IMR-90 (cell line): ENCODE data around the gene PLEKHS1.

Experiments
- BHLHE40 ChIP-seq: fragments of 150-350 bp; IDR thresholded peaks from 2 replicates; pipeline ENCODE4 v1.6.1; 2016; ENCODE audit warnings: mild to moderate bottlenecking, low read depth, low read length
- FOS ChIP-seq: fragments of 150-350 bp; IDR thresholded peaks from 2 replicates; pipeline ENCODE4 v1.6.1; 2016; ENCODE audit warnings: low read depth, low read length
- MAFK ChIP-seq: IDR thresholded peaks from 2 replicates; pipeline ENCODE4 v1.6.1; 2012; ENCODE audit warnings: low read depth, low read length, improper control_type of control experiment
- MXI1 ChIP-seq: IDR thresholded peaks from 2 replicates; pipeline ENCODE4 v1.6.1; 2012; ENCODE audit warnings: low read depth, mild to moderate bottlenecking, low read length, moderate library complexity, borderline replicate concordance
- NFE2L2 ChIP-seq: fragments of 150-350 bp; IDR thresholded peaks from 2 replicates; pipeline ENCODE4 v1.6.1; 2016; ENCODE audit warnings: low read depth, mild to moderate bottlenecking, low read length
- POLR2A ChIP-seq: IDR thresholded peaks from 2 replicates; pipeline ENCODE4 v1.6.1; 2012; ENCODE audit warnings: mild to moderate bottlenecking, low read depth, low read length
- RAD21 ChIP-seq: IDR thresholded peaks from 2 replicates; pipeline ENCODE4 v1.6.1; 2012; ENCODE audit warnings: low read length, improper control_type of control experiment
- RCOR1 ChIP-seq: IDR thresholded peaks from 2 replicates; pipeline ENCODE4 v1.6.1; 2012; ENCODE audit warnings: mild to moderate bottlenecking, low read length, improper control_type of control experiment; ENCODE audit not compliant: insufficient replicate concordance
- RFX5 ChIP-seq: IDR thresholded peaks from 2 replicates; pipeline ENCODE4 v1.8.0; 2012; ENCODE audit warnings: low read depth, mild to moderate bottlenecking, low read length, moderate library complexity
- TF ChIP-seq, protein P1 (sequence below): conservative IDR thresholded peaks from 2 replicates; pipeline ENCODE4 v1.5.1; 2012; ENCODE audit warnings: mild to moderate bottlenecking, low read depth, low read length, improper control_type of control experiment

DNA sequence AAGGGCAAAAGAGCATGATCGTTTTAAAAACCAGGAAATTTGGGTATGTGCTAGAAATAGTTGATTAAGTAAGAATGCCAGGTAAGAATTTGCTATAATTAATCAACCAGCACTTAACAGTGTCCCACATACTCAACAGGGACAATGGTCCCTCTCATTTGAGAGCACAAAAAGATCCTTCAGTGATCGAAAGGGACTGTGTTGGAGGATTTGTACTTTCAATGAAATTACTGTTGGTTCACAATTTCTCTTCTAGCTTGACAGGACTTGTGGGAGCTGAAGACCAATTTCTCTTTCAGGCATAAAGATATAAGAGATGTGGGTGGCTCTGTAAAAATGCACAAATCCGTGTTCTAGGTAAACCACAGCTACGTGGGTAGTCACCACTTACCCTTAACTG, 12.5 kb upstream of the PLEKHS1 start:
- TF ChIP-seq MXI1: no peak
- TF ChIP-seq BHLHE40: no peak
- TF ChIP-seq, protein P1, sequence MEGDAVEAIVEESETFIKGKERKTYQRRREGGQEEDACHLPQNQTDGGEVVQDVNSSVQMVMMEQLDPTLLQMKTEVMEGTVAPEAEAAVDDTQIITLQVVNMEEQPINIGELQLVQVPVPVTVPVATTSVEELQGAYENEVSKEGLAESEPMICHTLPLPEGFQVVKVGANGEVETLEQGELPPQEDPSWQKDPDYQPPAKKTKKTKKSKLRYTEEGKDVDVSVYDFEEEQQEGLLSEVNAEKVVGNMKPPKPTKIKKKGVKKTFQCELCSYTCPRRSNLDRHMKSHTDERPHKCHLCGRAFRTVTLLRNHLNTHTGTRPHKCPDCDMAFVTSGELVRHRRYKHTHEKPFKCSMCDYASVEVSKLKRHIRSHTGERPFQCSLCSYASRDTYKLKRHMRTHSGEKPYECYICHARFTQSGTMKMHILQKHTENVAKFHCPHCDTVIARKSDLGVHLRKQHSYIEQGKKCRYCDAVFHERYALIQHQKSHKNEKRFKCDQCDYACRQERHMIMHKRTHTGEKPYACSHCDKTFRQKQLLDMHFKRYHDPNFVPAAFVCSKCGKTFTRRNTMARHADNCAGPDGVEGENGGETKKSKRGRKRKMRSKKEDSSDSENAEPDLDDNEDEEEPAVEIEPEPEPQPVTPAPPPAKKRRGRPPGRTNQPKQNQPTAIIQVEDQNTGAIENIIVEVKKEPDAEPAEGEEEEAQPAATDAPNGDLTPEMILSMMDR: no peak
- TF ChIP-seq MAFK: no peak
- no peak for TF ChIP-seq POLR2A
- no peak for TF ChIP-seq RFX5
- TF ChIP-seq RAD21: no peak
- no peak for TF ChIP-seq RCOR1
- TF ChIP-seq NFE2L2: no peak
- TF ChIP-seq FOS: no peak
